Measurements from ENCODE around the gene DUSP5. TPM values are rescaled to one million over a fixed set of nuclear protein-coding genes. Genes with fewer than 3 reads are reported as not detected.
A peak's percentile ranks its signal among the peaks of the same experiment; 100 is the strongest.

DUSP5 gene
- total and polyA plus RNA-seq, 2 of the 4 experiments (the other 2 are of a cell fraction): 42.1 to 48.1 TPM

- Histone ChIP-seq H3K23ac (ENCODE audit: low read depth, low read length) (0 out of 2 replicates have a peak overlapping the region, but pooled peaks have one; percentile 4), H3K4ac (ENCODE audit: low read depth, low read length) (peak overlapping the region; percentile 4; the same call in 1 of the 2 replicates), H3K18ac (ENCODE audit: low read depth, low read length) (peak overlapping the region; percentile 74), H4K5ac (ENCODE audit: low read depth, low read length) (peak overlapping the region; percentile 39; the same call in 1 of the 2 replicates), H2BK15ac (ENCODE audit: low read depth, low read length) (peak overlapping the region; percentile 53; the same call in 1 of the 3 replicates), H3K56ac (ENCODE audit: extremely low read depth, insufficient read depth, low read length) (no peak overlapping the region), H2AFZ (replicated peaks; ENCODE audit: low read length, poor library complexity) (no peak overlapping the region), H2BK20ac (ENCODE audit: low read depth, low read length) (peak overlapping the region; percentile 32; the same call in 1 of the 2 replicates), H3K4me1 (ENCODE audit: control insufficient read depth, insufficient read depth, low read length) (peaks cover 27% of the 10 kb centered on the region), H2AK9ac (replicated peaks; ENCODE audit: low read depth, low read length, poor library complexity) (no peak overlapping the region), H2AK5ac (ENCODE audit: low read depth, low read length) (no peak overlapping the region), H3K79me1 (ENCODE audit: low read depth in 1 of 2, low read length in 2 of 2) (peaks cover 39 to 91% of the 10 kb centered on the region in 2 experiments), H3K4me3 (ENCODE audit: insufficient read depth, low read depth, low read length) (no peak overlapping the region), H2BK5ac (ENCODE audit: low read depth, low read length, poor library complexity, severe bottlenecking) (peak overlapping the region; percentile 67), H3K9ac (ENCODE audit: low read depth, low read length) (peak overlapping the region; percentile 21; the same call in 1 of the 2 replicates), H3K9me1 (ENCODE audit: insufficient read depth, low read length) (peaks cover 33% of the 10 kb centered on the region), H2BK120ac (ENCODE audit: low read depth, low read length) (peak overlapping the region; percentile 25), H3K9me3 (ENCODE audit: control insufficient read depth, insufficient read depth, low read length) (no peaks in the 10 kb centered on the region), H3K27ac (ENCODE audit: insufficient read depth, low read length) (peak overlapping the region; percentile 72; the same call in 1 of the 2 replicates), H4K8ac (ENCODE audit: low read depth in 2 of 2, low read length in 2 of 2) (peak overlapping the region in 1 of 2 experiments; percentile 10; a peak in 2 of 4 replicates), H4K20me1 (ENCODE audit: insufficient read depth, low read length) (peaks cover 90% of the 10 kb centered on the region), H4K91ac (ENCODE audit: insufficient read depth, low read depth, low read length) (no peak overlapping the region), H3K36me3 (ENCODE audit: control insufficient read depth, insufficient read depth, low read length) (peaks cover 38% of the 10 kb centered on the region), H3K14ac (replicated peaks; ENCODE audit: low read depth, low read length) (no peak overlapping the region), H3K4me2 (ENCODE audit: low read depth, low read length) (peak overlapping the region; percentile 76), H3K27me3 (ENCODE audit: control insufficient read depth, insufficient read depth, low read length) (no peaks in the 10 kb centered on the region)
- WGBS, 2 experiments (ENCODE audit: extremely low coverage in 2 of 2, insufficient read length in 1 of 2): no CpG with 5 or more reads among the region's 4 CpGs
- ATAC-seq (ENCODE audit: low read depth) (peak; percentile 4), DNase-seq (no peak)
- intact Hi-C loops (cut with micrococcal nuclease) (no loop called here), in situ Hi-C loops (cut with MboI; ENCODE audit: low sequenced_read_pairs) (loop anchor here (5.0 kb wide), 1 partner anchor 151 kb away; no protein-coding TSS in a partner anchor), dilution Hi-C loops (cut with HindIII; ENCODE audit: low sequenced_read_pairs, unreplicated experiment) (no loop called here)
- no TSS peak for BruUV-seq (replicated peaks)
- ChIA-PET POLR2A (ENCODE audit: unreplicated experiment) (interaction anchor here (0.6 to 1.0 kb wide), 2 partner anchors 9 to 659 kb away, joined by 3 to 5 read pairs; no protein-coding TSS in a partner anchor), CTCF (interaction anchor here (0.6 to 1.0 kb wide), 4 partner anchors 9 to 150 kb away, joined by 3 to 4 read pairs (median 3); no protein-coding TSS in a partner anchor)
- TF ChIP-seq RCOR1 (IDR thresholded peaks at IDR 0.05; ENCODE audit: insufficient replicate concordance, low read length): peak; percentile 40
- TF ChIP-seq RFX5 (IDR thresholded peaks at IDR 0.05; ENCODE audit: low read depth, low read length): no peak
- no peak for TF ChIP-seq SMC3 (IDR thresholded peaks at IDR 0.05; ENCODE audit: low read depth, low read length)
- TF ChIP-seq CTCF (conservative IDR thresholded peaks at IDR 0.05; ENCODE audit: low read depth, low read length): no peak
- TF ChIP-seq POLR2A (IDR thresholded peaks at IDR 0.05; ENCODE audit: low read depth, low read length): 0 out of 2 replicates have a peak, but pooled peaks have one; percentile 6
- 0 out of 2 replicates have a peak, but pooled peaks have one; percentile 40 for TF ChIP-seq FOS (IDR thresholded peaks at IDR 0.05; ENCODE audit: low read depth, low read length)
- no peak for TF ChIP-seq MAZ (IDR thresholded peaks at IDR 0.05; ENCODE audit: borderline replicate concordance, low read depth, low read length)
- no peak for TF ChIP-seq MXI1 (IDR thresholded peaks at IDR 0.05; ENCODE audit: borderline replicate concordance, low read depth, low read length)
- TF ChIP-seq CHD1 (IDR thresholded peaks at IDR 0.05; ENCODE audit: low read depth, low read length): no peak; the same call in 1 of the 2 replicates
- TF ChIP-seq CEBPB (IDR thresholded peaks at IDR 0.05; ENCODE audit: low read depth, low read length): no peak
These were observed 5.9 kb downstream of the DUSP5 start for GRCh38 chr10:110503528-110504110.
